ENCODE measurements around the gene CASD1.

CASD1 gene

DNA sequence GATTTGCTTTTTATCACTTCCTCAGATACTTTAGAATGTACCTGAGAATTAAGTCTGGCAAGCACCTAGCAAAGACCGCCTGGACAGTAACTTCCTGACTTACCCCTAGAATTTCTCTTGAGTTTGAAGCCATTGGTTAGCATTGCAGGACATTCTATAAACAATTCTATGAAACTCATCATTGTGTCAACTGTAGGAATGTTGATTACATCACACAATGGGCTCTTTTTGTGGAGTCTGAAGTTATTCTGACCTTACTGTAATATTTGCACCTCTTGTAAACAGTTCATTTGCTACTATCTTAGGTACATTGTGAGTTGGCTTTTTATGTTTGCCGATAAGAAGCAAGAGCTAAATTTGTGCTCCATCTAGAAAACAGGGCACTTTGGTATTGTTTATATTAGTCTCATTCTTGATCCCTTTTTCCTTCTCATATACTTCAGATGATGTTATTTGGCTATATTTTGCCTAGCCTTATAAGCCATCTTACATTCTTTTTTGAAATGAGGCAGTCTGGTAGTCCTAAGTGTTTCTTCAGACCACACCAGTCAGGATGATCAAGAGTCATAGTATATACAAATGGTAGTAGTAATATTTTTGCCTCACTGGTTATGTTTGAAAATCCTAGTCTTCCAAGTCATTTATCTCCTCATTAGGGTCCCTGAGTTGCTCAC, 52.4 kb downstream of the CASD1 start:
- Histone ChIP-seq H3K4me3 (ENCODE audit: low read length) (no peak overlapping the region), H3K9ac (ENCODE audit: low read length) (no peak overlapping the region), H3K4me1 (ENCODE audit: control insufficient read depth, insufficient read depth, low read length) (no peaks in the 10 kb centered on the region), H3K27me3 (replicated peaks; ENCODE audit: control insufficient read depth, insufficient read depth, low read length) (no peaks in the 10 kb centered on the region), H3K9me3 (ENCODE audit: control insufficient read depth, low read length) (no peaks in the 10 kb centered on the region), H3K36me3 (ENCODE audit: control insufficient read depth, insufficient read depth, low read length, severe bottlenecking) (no peaks in the 10 kb centered on the region)
- DNase-seq (ENCODE audit: low read depth): peak; percentile 15

- Histone ChIP-seq H3K36me3 (ENCODE audit: control insufficient read depth, insufficient read depth, low read length, severe bottlenecking) (no peaks in the 10 kb centered on the region), H3K27me3 (replicated peaks; ENCODE audit: control insufficient read depth, insufficient read depth, low read length) (no peaks in the 10 kb centered on the region), H3K4me3 (ENCODE audit: low read length) (no peak overlapping the region), H3K9ac (ENCODE audit: low read length) (no peak overlapping the region), H3K9me3 (ENCODE audit: control insufficient read depth, low read length) (no peaks in the 10 kb centered on the region), H3K4me1 (ENCODE audit: control insufficient read depth, insufficient read depth, low read length) (no peaks in the 10 kb centered on the region)
- DNase-seq (ENCODE audit: low read depth): no peak
Observed at GRCh38 chr7:94562525-94562924, 52.9 kb downstream of the CASD1 start.

- no peaks in the 10 kb centered on the region for H3K4me1 ChIP-seq (ENCODE audit: control insufficient read depth, insufficient read depth, low read length)
- H3K4me3 ChIP-seq (ENCODE audit: low read length): no peak overlapping the region
- DNase-seq (ENCODE audit: low read depth): no peak
- H3K9ac ChIP-seq (ENCODE audit: low read length): no peak overlapping the region
- H3K27me3 ChIP-seq (replicated peaks; ENCODE audit: control insufficient read depth, insufficient read depth, low read length): no peaks in the 10 kb centered on the region
- H3K36me3 ChIP-seq (ENCODE audit: control insufficient read depth, insufficient read depth, low read length, severe bottlenecking): no peaks in the 10 kb centered on the region
- no peaks in the 10 kb centered on the region for H3K9me3 ChIP-seq (ENCODE audit: control insufficient read depth, low read length)
Observed at GRCh38 chr7:94565247-94565894, 55.8 kb downstream of the CASD1 start.

- no peaks in the 10 kb centered on the region for H3K36me3 ChIP-seq (ENCODE audit: control insufficient read depth, insufficient read depth, low read length, severe bottlenecking)
Observed at GRCh38 chr7:94567396-94567795, 57.8 kb downstream of the CASD1 start.

GRCh38 chr7:94571816-94572215, 62.2 kb downstream of the CASD1 start:
- Histone ChIP-seq H3K4me3 (ENCODE audit: low read length) (no peak overlapping the region), H3K9ac (ENCODE audit: low read length) (no peak overlapping the region), H3K4me1 (ENCODE audit: control insufficient read depth, insufficient read depth, low read length) (no peaks in the 10 kb centered on the region), H3K36me3 (ENCODE audit: control insufficient read depth, insufficient read depth, low read length, severe bottlenecking) (no peaks in the 10 kb centered on the region), H3K27me3 (replicated peaks; ENCODE audit: control insufficient read depth, insufficient read depth, low read length) (no peaks in the 10 kb centered on the region), H3K9me3 (ENCODE audit: control insufficient read depth, low read length) (peaks cover 28% of the 10 kb centered on the region)
- no peak for DNase-seq (ENCODE audit: low read depth)

More at GRCh38 chr7:94567396-94567795, 57.8 kb downstream of the CASD1 start:
- H3K9me3 ChIP-seq (ENCODE audit: control insufficient read depth, low read length): no peaks in the 10 kb centered on the region
- no peaks in the 10 kb centered on the region for H3K4me1 ChIP-seq (ENCODE audit: control insufficient read depth, insufficient read depth, low read length)
- H3K4me3 ChIP-seq (ENCODE audit: low read length): no peak overlapping the region
- DNase-seq (ENCODE audit: low read depth): no peak
- H3K27me3 ChIP-seq (replicated peaks; ENCODE audit: control insufficient read depth, insufficient read depth, low read length): no peaks in the 10 kb centered on the region
- no peak overlapping the region for H3K9ac ChIP-seq (ENCODE audit: low read length)

GRCh38 chr7:94575646-94576045, 66.0 kb downstream of the CASD1 start:
- DNase-seq (ENCODE audit: low read depth): no peak

DNA sequence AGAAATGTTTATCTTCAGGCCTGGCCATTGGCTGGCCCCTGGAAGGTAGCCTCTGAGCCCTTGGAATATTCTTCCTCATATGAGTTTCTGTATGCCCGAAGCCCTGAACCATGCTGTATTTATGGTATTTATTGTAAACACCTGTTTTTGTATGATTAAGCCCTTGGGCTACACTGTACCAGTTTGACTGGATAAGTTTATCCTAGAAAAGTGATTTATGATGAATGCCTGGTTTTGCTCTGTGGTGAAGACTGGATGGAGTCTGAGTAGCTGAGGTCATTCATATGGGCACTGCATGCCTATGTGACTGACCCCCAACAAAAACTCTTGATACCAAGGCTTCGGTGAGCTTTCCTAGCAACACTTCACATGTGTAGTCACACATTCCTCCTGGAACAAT, 66.7 kb downstream of the CASD1 start:
- peaks cover 8% of the 10 kb centered on the region for H3K4me1 ChIP-seq (ENCODE audit: control insufficient read depth, insufficient read depth, low read length)
- H3K27me3 ChIP-seq (replicated peaks; ENCODE audit: control insufficient read depth, insufficient read depth, low read length): no peaks in the 10 kb centered on the region
- no peak for DNase-seq (ENCODE audit: low read depth)
- H3K9ac ChIP-seq (ENCODE audit: low read length): no peak overlapping the region
- peaks cover 28% of the 10 kb centered on the region for H3K9me3 ChIP-seq (ENCODE audit: control insufficient read depth, low read length)
- H3K4me3 ChIP-seq (ENCODE audit: low read length): no peak overlapping the region
- H3K36me3 ChIP-seq (ENCODE audit: control insufficient read depth, insufficient read depth, low read length, severe bottlenecking): no peaks in the 10 kb centered on the region

More at GRCh38 chr7:94575646-94576045, 66.0 kb downstream of the CASD1 start:
- H3K4me1 ChIP-seq (ENCODE audit: control insufficient read depth, insufficient read depth, low read length): peaks cover 3% of the 10 kb centered on the region
- H3K27me3 ChIP-seq (replicated peaks; ENCODE audit: control insufficient read depth, insufficient read depth, low read length): no peaks in the 10 kb centered on the region
- no peak overlapping the region for H3K9ac ChIP-seq (ENCODE audit: low read length)
- H3K36me3 ChIP-seq (ENCODE audit: control insufficient read depth, insufficient read depth, low read length, severe bottlenecking): no peaks in the 10 kb centered on the region
- peak overlapping the region; percentile 56 for H3K4me3 ChIP-seq (ENCODE audit: low read length)
- peaks cover 28% of the 10 kb centered on the region for H3K9me3 ChIP-seq (ENCODE audit: control insufficient read depth, low read length)

GRCh38 chr7:94577357-94577756, 67.7 kb downstream of the CASD1 start:
- H3K9ac ChIP-seq (ENCODE audit: low read length): no peak overlapping the region
- H3K9me3 ChIP-seq (ENCODE audit: control insufficient read depth, low read length): peaks cover 28% of the 10 kb centered on the region
- peaks cover 8% of the 10 kb centered on the region for H3K4me1 ChIP-seq (ENCODE audit: control insufficient read depth, insufficient read depth, low read length)
- H3K27me3 ChIP-seq (replicated peaks; ENCODE audit: control insufficient read depth, insufficient read depth, low read length): no peaks in the 10 kb centered on the region
- no peak for DNase-seq (ENCODE audit: low read depth)
- no peak overlapping the region for H3K4me3 ChIP-seq (ENCODE audit: low read length)
- no peaks in the 10 kb centered on the region for H3K36me3 ChIP-seq (ENCODE audit: control insufficient read depth, insufficient read depth, low read length, severe bottlenecking)

GRCh38 chr7:94578614-94579013, 69.0 kb downstream of the CASD1 start:
- Histone ChIP-seq H3K27me3 (replicated peaks; ENCODE audit: control insufficient read depth, insufficient read depth, low read length) (no peaks in the 10 kb centered on the region), H3K4me1 (ENCODE audit: control insufficient read depth, insufficient read depth, low read length) (peaks cover 8% of the 10 kb centered on the region), H3K9ac (ENCODE audit: low read length) (no peak overlapping the region), H3K4me3 (ENCODE audit: low read length) (no peak overlapping the region), H3K9me3 (ENCODE audit: control insufficient read depth, low read length) (peaks cover 21% of the 10 kb centered on the region), H3K36me3 (ENCODE audit: control insufficient read depth, insufficient read depth, low read length, severe bottlenecking) (no peaks in the 10 kb centered on the region)
- DNase-seq (ENCODE audit: low read depth): no peak

DNA sequence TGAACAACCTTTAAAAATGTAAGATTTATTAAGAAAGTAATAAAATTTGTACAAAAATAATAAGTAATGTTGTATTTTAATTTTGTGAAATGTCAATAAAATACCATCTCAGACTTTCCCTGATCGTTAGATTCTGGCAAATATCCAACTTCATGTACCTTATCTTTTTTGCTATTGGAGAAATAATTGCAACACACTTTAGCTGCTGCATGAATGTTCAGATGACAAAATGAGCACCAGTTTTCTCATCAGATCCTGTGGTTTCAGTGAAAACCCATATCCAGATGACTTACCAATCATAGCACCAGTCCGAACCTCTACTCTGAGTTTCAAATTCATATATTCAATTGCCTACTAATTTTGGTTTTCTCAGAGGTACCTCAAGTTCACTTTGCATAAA, 69.9 kb downstream of the CASD1 start:
- Histone ChIP-seq H3K4me3 (ENCODE audit: low read length) (no peak overlapping the region), H3K9me3 (ENCODE audit: control insufficient read depth, low read length) (peaks cover 15% of the 10 kb centered on the region), H3K9ac (ENCODE audit: low read length) (no peak overlapping the region), H3K36me3 (ENCODE audit: control insufficient read depth, insufficient read depth, low read length, severe bottlenecking) (no peaks in the 10 kb centered on the region), H3K4me1 (ENCODE audit: control insufficient read depth, insufficient read depth, low read length) (peaks cover 16% of the 10 kb centered on the region), H3K27me3 (replicated peaks; ENCODE audit: control insufficient read depth, insufficient read depth, low read length) (no peaks in the 10 kb centered on the region)
- no peak for DNase-seq (ENCODE audit: low read depth)

DNA sequence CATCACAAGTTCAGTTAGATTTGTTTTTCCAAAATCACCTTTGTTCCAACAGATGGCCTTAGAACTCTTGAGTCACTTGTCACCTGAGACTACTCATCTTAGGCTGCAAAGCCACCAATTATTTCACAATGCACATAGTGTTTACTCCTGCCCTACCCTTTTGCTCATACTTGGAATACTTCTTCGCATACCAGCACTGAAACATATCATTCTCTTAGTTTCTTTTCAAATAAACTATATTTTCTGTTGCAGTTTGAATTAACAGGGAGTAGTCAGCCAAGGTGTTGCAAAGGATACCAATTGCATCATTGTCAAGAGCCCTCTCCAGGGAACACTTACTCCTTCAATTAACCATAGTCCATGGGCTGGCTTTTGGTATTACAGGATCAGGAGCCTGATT, 71.0 kb downstream of the CASD1 start:
- peaks cover 18% of the 10 kb centered on the region for H3K4me1 ChIP-seq (ENCODE audit: control insufficient read depth, insufficient read depth, low read length)
- H3K4me3 ChIP-seq (ENCODE audit: low read length): no peak overlapping the region
- peak; percentile 62 for DNase-seq (ENCODE audit: low read depth)
- no peaks in the 10 kb centered on the region for H3K27me3 ChIP-seq (replicated peaks; ENCODE audit: control insufficient read depth, insufficient read depth, low read length)
- no peak overlapping the region for H3K9ac ChIP-seq (ENCODE audit: low read length)
- H3K36me3 ChIP-seq (ENCODE audit: control insufficient read depth, insufficient read depth, low read length, severe bottlenecking): no peaks in the 10 kb centered on the region
- peaks cover 6% of the 10 kb centered on the region for H3K9me3 ChIP-seq (ENCODE audit: control insufficient read depth, low read length)

Measured in adipocyte (in vitro differentiated cells).